ENCODE results near the gene ARHGAP22. TPM values are rescaled to one million over a fixed set of nuclear protein-coding genes. Genes with fewer than 3 reads are reported as not detected.

ARHGAP22 gene
- polyA plus RNA-seq, 1 donor from 2014 or later, result 0.15 TPM

- Histone ChIP-seq H2AFZ (ENCODE audit: low read depth, low read length) (no peak overlapping the region), H3K9me3 (ENCODE audit: low read length) (no peaks in the 10 kb centered on the region), H3K79me2 (replicated peaks; ENCODE audit: insufficient read depth, low read length) (no peaks in the 10 kb centered on the region), H3K9me2 (ENCODE audit: insufficient read depth, low read length) (no peaks in the 10 kb centered on the region), H3K4me2 (ENCODE audit: low read length) (no peak overlapping the region), H3K4me3 (ENCODE audit: low read length) (no peak overlapping the region), H4K20me1 (ENCODE audit: insufficient read depth) (no peaks in the 10 kb centered on the region), H3K27me3 (ENCODE audit: insufficient read depth, low read depth, low read length) (no peaks in the 10 kb centered on the region), H3K27ac (ENCODE audit: low read length) (no peak overlapping the region), H3F3A (ENCODE audit: insufficient read depth, low read length, poor library complexity, severe bottlenecking) (no peaks in the 10 kb centered on the region), H3K36me3 (ENCODE audit: insufficient read depth, low read length) (no peaks in the 10 kb centered on the region), H3K9ac (ENCODE audit: low read length) (no peak overlapping the region)
- no peak for TF ChIP-seq MXI1 (conservative IDR thresholded peaks at IDR 0.05; ENCODE audit: poor library complexity, severe bottlenecking)
- no peak for TF ChIP-seq EP300 (conservative IDR thresholded peaks at IDR 0.05; ENCODE audit: poor library complexity, severe bottlenecking)
- no peak for TF ChIP-seq POLR2AphosphoS5 (IDR thresholded peaks at IDR 0.05)
- TF ChIP-seq SMC3 (conservative IDR thresholded peaks at IDR 0.05; ENCODE audit: poor library complexity), result no peak
- TF ChIP-seq RAD21 (conservative IDR thresholded peaks at IDR 0.05), result no peak
- no peak for TF ChIP-seq EZH2 (IDR thresholded peaks at IDR 0.05; ENCODE audit: borderline replicate concordance, insufficient read depth, low read length, poor library complexity, severe bottlenecking)
- no peak for TF ChIP-seq REST (IDR thresholded peaks at IDR 0.05; ENCODE audit: borderline replicate concordance)
- TF ChIP-seq TAF1 (IDR thresholded peaks at IDR 0.05; ENCODE audit: low read depth), result no peak
- TF ChIP-seq CTCF (IDR thresholded peaks at IDR 0.05; ENCODE audit: poor library complexity, severe bottlenecking), result no peak
Measured at GRCh38 chr10:48472501-48473069, 132.3 kb downstream of the ARHGAP22 start.

- TF ChIP-seq REST (IDR thresholded peaks at IDR 0.05; ENCODE audit: borderline replicate concordance) (no peak), EP300 (conservative IDR thresholded peaks at IDR 0.05; ENCODE audit: poor library complexity, severe bottlenecking) (no peak), RAD21 (conservative IDR thresholded peaks at IDR 0.05) (no peak), CTCF (IDR thresholded peaks at IDR 0.05; ENCODE audit: poor library complexity, severe bottlenecking) (no peak), TAF1 (IDR thresholded peaks at IDR 0.05; ENCODE audit: low read depth) (no peak), POLR2AphosphoS5 (IDR thresholded peaks at IDR 0.05) (no peak), EZH2 (IDR thresholded peaks at IDR 0.05; ENCODE audit: borderline replicate concordance, insufficient read depth, low read length, poor library complexity, severe bottlenecking) (no peak), MXI1 (conservative IDR thresholded peaks at IDR 0.05; ENCODE audit: poor library complexity, severe bottlenecking) (no peak), SMC3 (conservative IDR thresholded peaks at IDR 0.05; ENCODE audit: poor library complexity) (no peak)
- H3K9me2 ChIP-seq (ENCODE audit: insufficient read depth, low read length), result no peaks in the 10 kb centered on the region
- no peak overlapping the region for H3K4me3 ChIP-seq (ENCODE audit: low read length)
- no peaks in the 10 kb centered on the region for H3K36me3 ChIP-seq (ENCODE audit: insufficient read depth, low read length)
- H3K9ac ChIP-seq (ENCODE audit: low read length), result no peak overlapping the region
- H3F3A ChIP-seq (ENCODE audit: insufficient read depth, low read length, poor library complexity, severe bottlenecking), result no peaks in the 10 kb centered on the region
- H3K9me3 ChIP-seq (ENCODE audit: low read length), result no peaks in the 10 kb centered on the region
- no peak overlapping the region for H2AFZ ChIP-seq (ENCODE audit: low read depth, low read length)
- H3K79me2 ChIP-seq (replicated peaks; ENCODE audit: insufficient read depth, low read length), result no peaks in the 10 kb centered on the region
- peaks cover 8% of the 10 kb centered on the region for H3K27me3 ChIP-seq (ENCODE audit: insufficient read depth, low read depth, low read length)
- no peak overlapping the region for H3K4me2 ChIP-seq (ENCODE audit: low read length)
- H3K27ac ChIP-seq (ENCODE audit: low read length), result no peak overlapping the region
- no peaks in the 10 kb centered on the region for H4K20me1 ChIP-seq (ENCODE audit: insufficient read depth)
Measured at GRCh38 chr10:48470893-48471805, 133.7 kb downstream of the ARHGAP22 start.

Measured in neural cell (in vitro differentiated cells).